ENCODE measurements around the gene MPND.

Gene MPND

GRCh38 chr19:4350726-4351125, 7.4 kb downstream of the MPND start:
- no peak for DNase-seq

GRCh38 chr19:4352701-4353121, 9.3 kb downstream of the MPND start:
- DNase-seq: peak; percentile 59 to 60

- DNase-seq: no peak
These were observed 10.9 kb downstream of the MPND start for GRCh38 chr19:4354282-4354681.

GRCh38 chr19:4354897-4355296, 11.5 kb downstream of the MPND start:
- DNase-seq: no peak

- no peak for DNase-seq
These were observed 13.9 kb downstream of the MPND start for GRCh38 chr19:4357095-4357797.

- no peak for DNase-seq
These were observed 14.6 kb downstream of the MPND start for GRCh38 chr19:4357921-4358326.

GRCh38 chr19:4358709-4359626, 15.6 kb downstream of the MPND start:
- DNase-seq: no peak

- no peak for DNase-seq
These were observed 16.3 kb downstream of the MPND start for GRCh38 chr19:4359627-4360000.

GRCh38 chr19:4360081-4360569, 16.8 kb downstream of the MPND start:
- no peak for DNase-seq

- no peak for DNase-seq
These were observed 17.3 kb downstream of the MPND start for GRCh38 chr19:4360641-4361151.

GRCh38 chr19:4361152-4362046, 18.0 kb downstream of the MPND start:
- DNase-seq: no peak

- no peak for DNase-seq
These were observed 18.9 kb downstream of the MPND start for GRCh38 chr19:4362101-4362828.

- DNase-seq: no peak
These were observed 19.6 kb downstream of the MPND start for GRCh38 chr19:4362831-4363545.

- no peak for DNase-seq
These were observed 20.4 kb downstream of the MPND start for GRCh38 chr19:4363571-4364304.

GRCh38 chr19:4365341-4365740, 22.0 kb downstream of the MPND start:
- no peak for DNase-seq

GRCh38 chr19:4365791-4366665, 22.7 kb downstream of the MPND start:
- DNase-seq: no peak

- DNase-seq: no peak
These were observed 23.4 kb downstream of the MPND start for GRCh38 chr19:4366666-4367335.

GRCh38 chr19:4367336-4367723, 24.0 kb downstream of the MPND start:
- DNase-seq: no peak

GRCh38 chr19:4367781-4368127, 24.4 kb downstream of the MPND start:
- DNase-seq: no peak

Data from activated CD4-positive, alpha-beta T cell treated with anti-CD3 and anti-CD28 coated beads for 4 hours (primary cell).